Naive thymus-derived CD8-positive, alpha-beta T cell (primary cell): ENCODE results near the gene XPC. TPM values are rescaled to one million over a fixed set of nuclear protein-coding genes. Genes with fewer than 3 reads are reported as not detected.
A peak's percentile ranks its signal among the peaks of the same experiment; 100 is the strongest.

Experiments used
- ATAC-seq, 2 donors: fragments of 150-1000 bp; cut with Tn5 transposase in 1 of 2; sonication (Bioruptor Pico), chemical (Tn5 transposase) in 1 of 2; 1 replicate in 1 of 2; 2 replicates in 1 of 2; pipeline ENCODE4 v1.10.0; 2021; ENCODE audit warnings: mild to moderate bottlenecking in 2 of 2, moderate library complexity in 2 of 2
- POLR2A ChIA-PET: fragments of 350-600 bp; sonication (Branson Sonifier 250); formaldehyde crosslinking; loops from one replicate; lab custom pipeline; 2021; ENCODE audit warnings: antibody characterized with exemption; lab: Charles Lee
- DNase-seq, 10 donors: peaks; one replicate each; pipeline versions ENCODE4 v3.0.0 to v3.0.0-alpha.2; 2020 to 2022
- H3K27ac Mint-ChIP-seq, 10 donors: one replicate each; pipeline ENCODE4 v1.8.0; 2020 to 2022; ENCODE audit warnings: mild to moderate bottlenecking in 10 of 10, mixed read lengths in 10 of 10, moderate library complexity in 4 of 10, inconsistent platforms in 1 of 10
- H3K27me3 Mint-ChIP-seq, 5 donors: one replicate each; pipeline ENCODE4 v1.8.0; 2021 to 2022; ENCODE audit warnings: mixed read lengths in 5 of 5
- H3K36me3 Mint-ChIP-seq, 3 donors: one replicate each; pipeline ENCODE4 v1.8.0; 2020 to 2022; ENCODE audit warnings: mixed read lengths in 3 of 3, mild to moderate bottlenecking in 2 of 3, inconsistent platforms in 1 of 3
- H3K4me1 Mint-ChIP-seq, 4 donors: one replicate each; pipeline ENCODE4 v1.8.0; 2021 to 2022; ENCODE audit warnings: mixed read lengths in 4 of 4
- H3K4me3 Mint-ChIP-seq, 10 donors: one replicate each; pipeline ENCODE4 v1.8.0; 2020 to 2022; ENCODE audit warnings: mild to moderate bottlenecking in 10 of 10, mixed read lengths in 10 of 10, moderate library complexity in 6 of 10, inconsistent platforms in 1 of 10
- H3K9me3 Mint-ChIP-seq, 9 donors: one replicate each; pipeline ENCODE4 v1.8.0; 2020 to 2022; ENCODE audit warnings: mixed read lengths in 9 of 9, mild to moderate bottlenecking in 3 of 9, inconsistent platforms in 1 of 9, moderate library complexity in 1 of 9
- polyA plus RNA-seq, 3 donors: library from polyadenylated mRNA; unstranded; fragments of 300-500 nt; fragmentation: Illumina TruSeq; gene quantifications; one replicate each; pipeline ENCODE4 v1.2.3, GENCODE V29; 2021
- total RNA-seq, 8 experiments: library from RNA in 2 of 8; stranded (reverse) in 2 of 8; gene quantifications; one replicate each; pipeline ENCODE4 v1.2.3 and lab custom pipeline; 2021 to 2026

XPC gene
- total and polyA plus RNA-seq, 5 experiments from 2014 or later = 28.5 to 95.2 (median 49.6) TPM

GRCh38 chr3:14145236-14145635, 33.2 kb downstream of the XPC start:
- Mint-ChIP-seq H3K36me3 (peaks cover 0 to 43% (median 17%) of the 10 kb centered on the region in 3 donors), H3K27me3 (no peaks in the 10 kb centered on the region), H3K9me3 (no peaks in the 10 kb centered on the region), H3K4me3 (peak overlapping the region in 7 of 10 donors; percentile 7 to 84 (median 58)), H3K4me1 (peaks cover 24 to 62% (median 54%) of the 10 kb centered on the region in 4 donors), H3K27ac (peak overlapping the region; percentile 98 to 100 (median 99))
- POLR2A ChIA-PET = interaction anchor here (1.1 to 6.0 kb wide), 5 partner anchors 17 to 249 kb away, joined by 3 to 63 read pairs (median 10); partner anchors contain the start of genes CHCHD4, LSM3, TMEM43 and XPC
- ATAC-seq = no peak
- peak in 1 of 10 donors; percentile 11 for DNase-seq

GRCh38 chr3:14144423-14145075, 33.9 kb downstream of the XPC start:
- DNase-seq = peak; percentile 34 to 91 (median 75)
- Mint-ChIP-seq H3K36me3 (peaks cover 0 to 43% (median 17%) of the 10 kb centered on the region in 3 donors), H3K27me3 (no peaks in the 10 kb centered on the region), H3K4me1 (peaks cover 24 to 63% (median 54%) of the 10 kb centered on the region in 4 donors), H3K4me3 (peak overlapping the region; percentile 33 to 84 (median 70)), H3K9me3 (no peaks in the 10 kb centered on the region), H3K27ac (peak overlapping the region; percentile 98 to 100 (median 99))
- POLR2A ChIA-PET = interaction anchor here (0.6 to 6.0 kb wide), 6 partner anchors 17 to 248 kb away, joined by 3 to 63 read pairs (median 7); partner anchors contain the start of genes CHCHD4, LSM3, TMEM43 and XPC
- peak; percentile 70 for ATAC-seq

GRCh38 chr3:14143271-14144225, 34.9 kb downstream of the XPC start:
- Mint-ChIP-seq H3K9me3 (no peaks in the 10 kb centered on the region), H3K36me3 (peaks cover 0 to 40% (median 17%) of the 10 kb centered on the region in 3 donors), H3K4me3 (peak overlapping the region; percentile 16 to 84 (median 71)), H3K4me1 (peaks cover 24 to 63% (median 54%) of the 10 kb centered on the region in 4 donors), H3K27me3 (no peaks in the 10 kb centered on the region), H3K27ac (peak overlapping the region; percentile 98 to 100 (median 99))
- POLR2A ChIA-PET = interaction anchor here (0.6 to 6.0 kb wide), 7 partner anchors 9 to 508 kb away, joined by 3 to 63 read pairs (median 7); partner anchors contain the start of genes CCDC174, CHCHD4, LSM3 and TMEM43
- ATAC-seq (no peak), DNase-seq (no peak)

GRCh38 chr3:14142567-14143270, 35.7 kb downstream of the XPC start:
- H3K4me3 Mint-ChIP-seq = peak overlapping the region; percentile 39 to 80 (median 59)
- POLR2A ChIA-PET = interaction anchor here (1.0 to 6.0 kb wide), 7 partner anchors 11 to 508 kb away, joined by 3 to 63 read pairs (median 5); partner anchors contain the start of genes CCDC174, CHCHD4, LSM3 and TMEM43
- ATAC-seq = peak; percentile 56 to 70
- no peaks in the 10 kb centered on the region for H3K9me3 Mint-ChIP-seq
- H3K4me1 Mint-ChIP-seq = peaks cover 24 to 63% (median 54%) of the 10 kb centered on the region in 4 donors
- peak in 9 of 10 donors; percentile 31 to 81 (median 67) for DNase-seq
- H3K27ac Mint-ChIP-seq = peak overlapping the region; percentile 97 to 100 (median 99)
- peaks cover 0 to 35% (median 13%) of the 10 kb centered on the region in 3 donors for H3K36me3 Mint-ChIP-seq
- H3K27me3 Mint-ChIP-seq = no peaks in the 10 kb centered on the region

- DNase-seq (no peak), ATAC-seq (no peak)
- H3K4me3 Mint-ChIP-seq = peak overlapping the region in 6 of 10 donors; percentile 39 to 64 (median 54)
- no peaks in the 10 kb centered on the region for H3K9me3 Mint-ChIP-seq
- H3K27ac Mint-ChIP-seq = peak overlapping the region; percentile 97 to 100 (median 99)
- H3K36me3 Mint-ChIP-seq = peaks cover 0 to 27% (median 9%) of the 10 kb centered on the region in 3 donors
- peaks cover 24 to 63% (median 52%) of the 10 kb centered on the region in 4 donors for H3K4me1 Mint-ChIP-seq
- POLR2A ChIA-PET = interaction anchor here (1.3 to 6.0 kb wide), 5 partner anchors 10 to 37 kb away, joined by 4 to 63 read pairs (median 7); partner anchors contain the start of genes CHCHD4, LSM3, TMEM43 and XPC
- H3K27me3 Mint-ChIP-seq = no peaks in the 10 kb centered on the region
Observed at GRCh38 chr3:14141602-14142341, 36.6 kb downstream of the XPC start.

GRCh38 chr3:14141144-14141543, 37.3 kb downstream of the XPC start:
- H3K4me1 Mint-ChIP-seq = peaks cover 21 to 58% (median 47%) of the 10 kb centered on the region in 4 donors
- POLR2A ChIA-PET = interaction anchor here (5.0 to 6.0 kb wide), 2 partner anchors 17 to 37 kb away, joined by 54 to 63 read pairs; partner anchors contain the start of genes CHCHD4, LSM3, TMEM43 and XPC
- no peak for ATAC-seq

GRCh38 chr3:14140668-14141067, 37.7 kb downstream of the XPC start:
- peaks cover 23 to 54% (median 44%) of the 10 kb centered on the region in 4 donors for H3K4me1 Mint-ChIP-seq
- peak overlapping the region; percentile 64 to 100 (median 98) for H3K27ac Mint-ChIP-seq
- POLR2A ChIA-PET = interaction anchor here (5.0 to 6.0 kb wide), 2 partner anchors 16 to 38 kb away, joined by 54 to 63 read pairs; partner anchors contain the start of genes CHCHD4, LSM3, TMEM43 and XPC
- no peaks in the 10 kb centered on the region for H3K27me3 Mint-ChIP-seq
- H3K36me3 Mint-ChIP-seq = peaks cover 0 to 26% (median 6%) of the 10 kb centered on the region in 3 donors
- no peak for ATAC-seq
- no peak overlapping the region for H3K4me3 Mint-ChIP-seq
- no peaks in the 10 kb centered on the region for H3K9me3 Mint-ChIP-seq
- DNase-seq = no peak

More at GRCh38 chr3:14141144-14141543, 37.3 kb downstream of the XPC start:
- Mint-ChIP-seq H3K27ac (peak overlapping the region; percentile 97 to 100 (median 99)), H3K36me3 (peaks cover 0 to 24% (median 3%) of the 10 kb centered on the region in 3 donors), H3K4me3 (peak overlapping the region in 1 of 10 donors; percentile 54), H3K27me3 (no peaks in the 10 kb centered on the region), H3K9me3 (no peaks in the 10 kb centered on the region)
- no peak for DNase-seq

GRCh38 chr3:14139771-14140170, 38.6 kb downstream of the XPC start:
- H3K27me3 Mint-ChIP-seq = no peaks in the 10 kb centered on the region
- peaks cover 19 to 45% (median 36%) of the 10 kb centered on the region in 4 donors for H3K4me1 Mint-ChIP-seq
- POLR2A ChIA-PET = interaction anchor here (1.2 kb wide), 1 partner anchor 13 kb away, joined by 3 read pairs; no protein-coding TSS in a partner anchor
- ATAC-seq (no peak), DNase-seq (no peak)
- no peak overlapping the region for H3K4me3 Mint-ChIP-seq
- peak overlapping the region in 9 of 10 donors; percentile 29 to 98 (median 61) for H3K27ac Mint-ChIP-seq
- H3K36me3 Mint-ChIP-seq = peaks cover 0 to 27% (median 4%) of the 10 kb centered on the region in 3 donors
- no peaks in the 10 kb centered on the region for H3K9me3 Mint-ChIP-seq

- DNase-seq = no peak
- H3K36me3 Mint-ChIP-seq = peaks cover 0 to 27% (median 2%) of the 10 kb centered on the region in 3 donors
- POLR2A ChIA-PET = interaction anchor here (1.2 kb wide), 1 partner anchor 14 kb away, joined by 3 read pairs; no protein-coding TSS in a partner anchor
Observed at GRCh38 chr3:14138878-14139655, 39.3 kb downstream of the XPC start.

More at GRCh38 chr3:14138878-14139655, 39.3 kb downstream of the XPC start:
- peak overlapping the region in 8 of 10 donors; percentile 13 to 86 (median 52) for H3K27ac Mint-ChIP-seq
- ATAC-seq = no peak
- no peak overlapping the region for H3K4me3 Mint-ChIP-seq
- H3K27me3 Mint-ChIP-seq = no peaks in the 10 kb centered on the region
- no peaks in the 10 kb centered on the region for H3K9me3 Mint-ChIP-seq
- peaks cover 14 to 38% (median 30%) of the 10 kb centered on the region in 4 donors for H3K4me1 Mint-ChIP-seq
